RPMI7951 (cell line): ENCODE measurements around the gene GRK3. TPM values are rescaled to one million over a fixed set of nuclear protein-coding genes. Genes with fewer than 3 reads are reported as not detected.
A peak's percentile ranks its signal among the peaks of the same experiment; 100 is the strongest.

Experiments
- DNase-seq: peaks from one replicate; pipeline ENCODE4 v3.0.0-alpha.2; 2012; ENCODE audit warnings: low read depth
- total RNA-seq: library from RNA; depleted of rRNA; stranded (reverse); fragments of >200 nt; shearing (Covaris generic); gene quantifications from 2 replicates; pipeline ENCODE4 v1.2.3, GENCODE V29; 2014; rRNA removed

The GRK3 gene
- total RNA-seq, 1 experiment from 2014 or later = 1.2 TPM

GRCh38 chr22:25758316-25758715, 193.8 kb downstream of the GRK3 start:
- no peak for DNase-seq

DNA sequence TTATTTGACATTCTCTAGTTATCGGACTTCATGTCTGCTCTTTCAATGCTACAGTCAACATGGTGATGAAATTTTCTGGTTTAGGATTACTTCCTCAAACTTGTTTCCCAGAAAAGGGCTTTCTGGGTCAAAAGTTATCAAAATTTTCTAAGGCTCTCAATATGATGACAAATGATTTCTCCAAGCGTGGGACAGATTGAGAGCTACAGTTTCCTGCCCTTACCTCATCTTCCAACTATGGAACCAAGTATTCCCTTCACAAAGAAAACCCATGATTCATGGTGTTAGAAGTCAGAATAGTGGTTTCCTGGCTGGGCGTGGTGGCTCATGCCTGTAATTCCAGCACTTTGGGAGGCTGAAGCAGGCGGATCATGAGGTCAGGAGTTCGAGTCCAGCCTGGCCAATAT, 195.4 kb downstream of the GRK3 start:
- DNase-seq = peak; percentile 87

DNA sequence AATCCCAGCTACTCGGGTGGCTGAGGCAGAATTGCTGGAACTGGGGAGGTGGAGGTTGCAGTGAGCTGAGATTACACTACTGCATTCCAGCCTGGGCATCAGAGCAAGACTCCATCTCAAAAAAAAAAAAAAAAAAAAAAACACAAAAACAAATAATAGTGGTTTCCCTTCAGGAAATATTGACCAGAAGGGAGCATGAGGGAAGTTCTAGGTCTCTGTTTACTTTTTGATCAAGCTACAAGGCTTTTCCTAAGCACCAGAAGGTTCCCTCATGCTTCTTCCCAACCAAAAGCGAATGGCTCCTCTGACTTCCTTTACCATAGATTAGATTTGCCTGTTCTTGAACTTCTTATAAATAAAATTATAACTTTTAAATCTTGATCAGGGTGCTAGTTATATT, 195.8 kb downstream of the GRK3 start:
- DNase-seq = no peak

DNA sequence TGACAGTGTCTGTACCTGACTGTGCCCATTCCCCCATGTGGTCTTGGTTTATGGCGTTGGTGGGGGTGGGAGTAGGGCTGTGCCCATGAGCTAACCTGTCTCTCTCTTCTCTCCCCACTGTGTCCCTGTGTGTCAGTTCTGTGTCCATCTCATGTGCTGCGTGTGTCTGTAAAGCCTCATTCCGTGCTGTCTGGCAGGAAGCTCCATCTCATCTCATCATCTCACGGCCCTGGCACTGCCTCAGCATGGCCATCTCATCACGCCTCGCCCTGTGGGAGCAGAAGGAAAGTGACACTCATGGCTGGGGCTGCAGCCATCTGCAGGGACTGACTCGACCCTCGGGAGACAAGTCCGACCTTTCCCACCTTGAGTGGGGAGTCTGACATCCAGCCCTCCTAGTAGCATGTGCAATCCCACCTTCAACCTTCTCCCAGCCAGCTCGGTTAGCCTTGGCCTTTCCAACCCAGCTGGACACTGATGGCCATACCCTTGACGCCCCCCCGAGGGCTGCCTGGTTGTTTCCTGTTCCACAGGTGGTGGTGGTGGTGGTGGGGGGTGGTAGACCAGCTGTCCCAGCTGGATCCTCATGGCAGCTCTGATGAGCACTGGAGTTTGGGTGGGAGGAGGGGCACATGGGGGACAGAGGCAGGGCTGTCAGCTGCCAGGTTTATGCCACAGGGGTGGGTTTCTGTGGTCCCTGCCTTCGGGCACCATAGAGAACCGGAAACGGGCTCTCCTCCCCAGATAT, 196.5 kb downstream of the GRK3 start:
- no peak for DNase-seq

- no peak for DNase-seq
These were observed 197.7 kb downstream of the GRK3 start for GRCh38 chr22:25762147-25762546.

- peak; percentile 53 for DNase-seq
These were observed 198.8 kb downstream of the GRK3 start for GRCh38 chr22:25763239-25763777.

GRCh38 chr22:25764270-25765015, 200.0 kb downstream of the GRK3 start:
- DNase-seq = no peak

- no peak for DNase-seq
These were observed 200.5 kb downstream of the GRK3 start for GRCh38 chr22:25765016-25765367.

GRCh38 chr22:25765801-25766200, 201.3 kb downstream of the GRK3 start:
- DNase-seq = no peak

DNA sequence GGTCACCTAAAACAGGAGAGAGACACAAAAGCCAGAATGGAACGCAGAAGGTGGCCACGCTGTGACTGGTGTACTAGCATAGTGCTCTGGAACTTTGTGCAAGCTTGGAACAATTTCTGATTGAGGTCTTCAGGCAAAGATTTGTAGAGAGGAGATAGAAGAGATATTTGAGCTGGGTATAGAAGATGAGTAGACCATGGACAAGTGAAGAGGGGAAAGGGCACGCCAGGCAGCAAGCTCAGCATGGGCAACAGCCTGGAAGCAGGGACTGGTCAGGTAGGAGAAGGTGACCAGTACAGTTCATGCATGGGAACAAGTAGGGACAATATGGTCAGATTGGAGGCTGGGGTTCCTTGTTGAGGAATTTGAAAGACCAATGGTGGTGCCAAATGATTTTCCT, 201.9 kb downstream of the GRK3 start:
- no peak for DNase-seq

DNA sequence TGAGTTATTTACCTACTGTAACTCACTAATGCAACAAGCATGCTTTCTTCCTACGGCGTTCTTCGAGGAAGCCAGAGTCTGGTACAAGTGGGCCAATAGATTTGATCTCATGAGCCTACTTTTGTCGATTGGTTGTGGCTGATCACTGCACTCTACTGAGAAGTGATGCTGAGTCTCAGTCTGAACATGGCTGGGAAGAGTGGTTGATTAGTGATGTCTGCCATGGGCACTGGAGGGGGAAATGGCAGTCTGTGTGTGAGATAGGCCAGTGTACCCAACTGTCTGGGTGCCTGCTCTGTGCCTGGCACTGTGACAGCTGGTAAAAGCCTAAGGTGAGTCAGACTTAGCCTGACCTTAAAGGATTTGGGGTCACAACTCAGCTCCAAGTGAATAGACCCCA, 205.9 kb downstream of the GRK3 start:
- DNase-seq = no peak

DNA sequence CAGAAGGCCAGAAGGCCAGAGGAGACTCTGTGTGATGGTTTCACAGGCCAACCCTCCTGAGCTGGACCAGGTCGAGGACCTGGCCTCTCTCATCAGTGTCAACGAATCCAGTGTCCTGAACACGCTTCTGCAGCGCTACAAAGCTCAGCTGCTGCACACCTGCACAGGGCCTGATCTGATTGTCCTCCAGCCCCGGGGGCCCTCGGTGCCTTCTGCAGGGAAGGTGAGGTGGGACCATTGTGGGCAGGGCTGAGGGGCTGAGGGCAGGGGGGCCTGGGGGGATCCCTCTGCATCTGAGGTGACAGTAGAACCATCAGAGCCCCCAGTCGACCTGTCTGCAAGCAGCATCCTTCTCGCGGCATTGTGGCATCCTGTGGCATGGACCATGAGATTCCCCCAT, 207.8 kb downstream of the GRK3 start:
- DNase-seq = no peak

DNA sequence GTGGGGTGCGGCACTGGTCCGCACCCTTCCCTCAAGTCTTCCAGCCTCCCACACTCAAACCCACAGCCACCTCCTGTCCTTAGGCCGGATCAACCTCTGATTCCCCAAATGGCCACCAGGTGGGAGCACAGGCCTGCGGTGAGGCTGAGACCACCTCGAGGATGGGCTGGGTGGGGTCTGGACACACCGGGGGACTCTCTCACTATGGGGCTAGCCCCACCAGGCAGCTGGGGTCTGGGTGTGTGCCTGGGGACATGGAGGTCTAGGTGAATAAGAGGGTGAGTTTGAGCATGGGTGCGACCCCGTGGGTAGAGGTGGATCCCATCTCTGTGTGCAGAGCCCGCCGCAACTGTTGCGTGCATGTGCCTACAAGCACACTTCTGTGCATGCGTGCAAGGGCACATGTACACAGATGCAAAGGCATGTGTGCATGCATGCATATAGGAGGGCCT, 210.1 kb downstream of the GRK3 start:
- DNase-seq = no peak

GRCh38 chr22:25775531-25775930, 211.1 kb downstream of the GRK3 start:
- DNase-seq = peak; percentile 60

GRCh38 chr22:25777411-25777810, 212.9 kb downstream of the GRK3 start:
- no peak for DNase-seq

GRCh38 chr22:25777870-25778269, 213.4 kb downstream of the GRK3 start:
- peak; percentile 51 for DNase-seq

Other genes with a start within 250 kb of the GRK3 start
- gene MYO18B, start 177.5 kb downstream of the GRK3 start, total RNA-seq = 0.24 and 0.29 TPM in 2 replicates